ENCODE data around the gene ZNF438. TPM values are rescaled to one million over a fixed set of nuclear protein-coding genes. Genes with fewer than 3 reads are reported as not detected.
"Not testable (repeated sequence)": the region's sequence is repeated elsewhere in the genome, so short reads cannot be mapped to it uniquely, and the experiment has no call there.

ZNF438 gene
- total RNA-seq, 1 donor from 2014 or later: 1.9 TPM

DNA sequence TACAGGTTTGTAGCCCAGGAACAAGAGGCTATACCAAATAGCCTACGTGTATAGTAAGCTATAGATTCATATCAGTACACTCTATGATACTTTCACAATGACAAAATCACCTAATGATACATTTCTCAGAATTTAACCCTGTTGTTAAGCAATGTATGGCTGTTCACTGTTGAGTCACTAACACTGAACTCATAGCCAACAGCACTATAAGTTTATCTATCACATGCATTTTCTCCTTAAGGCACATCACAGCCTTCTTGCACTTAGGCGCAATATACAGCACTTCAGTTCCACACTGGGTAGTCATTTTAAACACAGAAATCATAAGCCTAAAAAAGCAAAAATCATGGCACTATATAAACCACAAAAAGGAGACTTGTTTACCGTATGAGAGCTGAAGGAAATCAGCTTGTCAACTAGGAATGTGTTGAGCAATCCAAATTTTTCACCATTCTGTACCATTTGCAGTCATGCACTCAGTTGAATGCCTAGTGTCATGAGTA lies 45.6 kb downstream of the ZNF438 start:
- peak in 1 of 2 donors; percentile 22 for DNase-seq (ENCODE audit: low read depth in 2 of 2)

DNA sequence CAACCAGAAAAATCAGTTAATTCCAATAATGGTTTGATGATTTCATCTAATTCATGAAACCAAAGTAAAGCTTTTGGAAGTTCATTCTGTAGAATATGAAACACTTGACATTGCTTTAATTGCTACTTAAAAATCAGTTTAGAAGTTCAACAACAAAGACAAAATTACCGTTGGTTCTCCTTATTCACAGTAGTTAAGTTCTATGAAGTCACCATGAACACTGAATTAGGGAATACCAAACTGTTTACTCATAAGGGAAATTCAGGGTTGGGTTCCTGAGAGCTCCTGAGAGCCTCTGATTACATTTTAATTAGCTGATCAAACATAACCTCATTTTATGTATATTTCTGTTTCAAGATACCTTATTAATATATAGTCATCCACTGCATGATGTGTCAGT lies 46.2 kb downstream of the ZNF438 start:
- DNase-seq (ENCODE audit: low read depth in 2 of 2): peak in 1 of 2 donors; percentile 30

DNA sequence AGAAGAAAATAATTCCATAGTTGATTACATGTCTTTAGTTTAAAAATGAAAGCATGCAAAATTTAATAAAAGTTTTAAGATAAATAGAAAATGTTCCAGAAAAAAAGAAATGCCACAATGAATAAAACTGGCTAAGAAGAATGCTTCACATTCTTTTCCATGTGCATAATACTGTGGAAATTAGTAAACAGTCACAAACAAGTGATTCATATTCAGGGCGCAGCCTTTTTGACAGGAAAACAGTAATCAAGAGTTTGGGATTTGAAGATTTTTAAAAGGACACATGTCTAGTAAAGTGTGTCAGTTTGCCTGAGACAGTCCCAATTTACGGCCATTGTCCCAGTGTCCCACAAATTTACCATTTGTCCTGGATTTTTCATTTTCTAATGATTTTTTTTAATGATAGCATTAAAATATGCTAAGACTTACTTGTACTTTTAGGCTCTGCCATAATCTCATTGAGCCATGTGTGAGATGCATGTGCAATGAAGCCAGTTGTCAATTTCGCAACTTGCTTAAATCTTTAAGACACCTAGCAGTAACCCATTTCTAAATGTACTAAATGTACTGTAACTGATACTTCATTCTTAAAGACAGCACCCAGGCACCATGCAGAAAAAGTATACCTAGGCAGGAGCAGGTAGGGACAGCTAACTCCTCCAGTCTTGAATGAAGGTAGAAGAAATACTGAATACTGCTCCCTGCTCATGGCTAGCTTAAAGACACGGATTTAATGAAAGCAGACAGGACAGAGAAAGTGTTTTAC lies 46.9 kb downstream of the ZNF438 start:
- peak in 1 of 2 donors; percentile 65 for DNase-seq (ENCODE audit: low read depth in 2 of 2)

DNA sequence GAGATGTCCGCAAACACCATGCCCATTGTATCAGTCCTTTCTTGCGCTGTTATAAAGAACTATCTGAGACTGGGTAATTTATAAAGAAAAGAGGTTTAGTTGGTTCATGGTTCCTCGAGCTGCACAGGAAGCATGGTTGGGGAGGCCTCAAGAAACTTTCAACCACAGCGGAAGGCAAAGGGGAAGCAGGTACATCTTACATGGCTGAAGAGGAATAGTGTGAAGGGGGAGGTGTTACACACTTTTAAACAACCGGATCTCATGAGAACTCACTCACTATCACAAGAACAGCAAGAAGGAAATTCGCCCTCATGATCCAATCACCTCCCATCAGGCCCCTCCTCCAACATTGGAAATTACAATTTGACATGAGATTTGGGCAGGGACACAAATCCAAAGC lies 48.5 kb downstream of the ZNF438 start:
- not testable (repeated sequence) for DNase-seq (ENCODE audit: low read depth in 2 of 2)

DNA sequence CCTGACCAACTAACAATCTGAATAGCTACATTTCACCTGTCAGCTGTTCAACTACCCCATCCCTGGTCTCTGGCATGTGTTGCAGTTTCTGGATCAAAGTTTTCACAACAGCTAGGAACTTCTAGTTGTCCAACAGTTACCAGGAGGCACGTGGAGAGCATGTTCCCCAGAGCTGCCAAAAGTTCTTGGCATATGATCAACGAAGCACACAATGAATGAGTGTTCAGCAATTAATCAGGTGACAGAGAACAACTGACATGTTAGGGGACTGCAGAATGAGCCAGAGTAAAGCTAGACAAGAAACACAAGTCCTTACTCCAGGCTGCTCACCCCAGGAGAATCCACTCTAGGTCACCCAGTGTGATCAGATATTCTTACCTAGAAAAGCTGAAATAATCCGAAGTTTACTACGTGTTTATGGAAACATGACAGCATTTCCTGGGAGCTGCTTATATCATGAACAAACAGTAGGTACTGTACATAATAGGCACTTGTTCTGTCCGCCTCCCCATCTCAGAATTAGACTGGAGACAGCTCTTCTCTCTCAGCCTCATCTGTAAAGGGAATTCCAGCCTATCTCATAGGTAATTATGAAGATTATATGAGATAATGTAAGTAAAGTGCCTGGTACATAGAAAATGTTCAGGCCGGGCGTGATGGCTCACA lies 50.6 kb downstream of the ZNF438 start:
- peak; percentile 94 to 96 for DNase-seq (ENCODE audit: low read depth in 2 of 2)

DNA sequence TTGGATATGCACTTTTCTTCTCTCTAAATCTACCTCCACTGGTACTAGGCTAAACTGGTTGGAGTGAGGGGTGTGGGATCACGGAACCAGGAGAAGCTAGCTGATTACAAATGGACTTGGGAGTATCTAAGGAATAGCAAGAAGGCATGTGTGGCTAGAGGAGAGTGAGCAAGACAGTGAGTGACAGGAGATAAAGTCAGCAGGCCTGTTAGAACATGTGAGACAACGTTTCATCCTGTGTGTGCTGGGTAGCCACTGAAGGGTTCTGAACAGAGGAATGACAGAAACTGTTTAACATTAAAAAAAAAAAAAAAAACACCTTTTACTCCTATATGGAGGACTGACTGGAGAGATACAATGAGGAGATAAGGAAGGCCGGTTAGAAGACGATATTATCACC lies 51.7 kb downstream of the ZNF438 start:
- DNase-seq (ENCODE audit: low read depth in 2 of 2): no peak

DNA sequence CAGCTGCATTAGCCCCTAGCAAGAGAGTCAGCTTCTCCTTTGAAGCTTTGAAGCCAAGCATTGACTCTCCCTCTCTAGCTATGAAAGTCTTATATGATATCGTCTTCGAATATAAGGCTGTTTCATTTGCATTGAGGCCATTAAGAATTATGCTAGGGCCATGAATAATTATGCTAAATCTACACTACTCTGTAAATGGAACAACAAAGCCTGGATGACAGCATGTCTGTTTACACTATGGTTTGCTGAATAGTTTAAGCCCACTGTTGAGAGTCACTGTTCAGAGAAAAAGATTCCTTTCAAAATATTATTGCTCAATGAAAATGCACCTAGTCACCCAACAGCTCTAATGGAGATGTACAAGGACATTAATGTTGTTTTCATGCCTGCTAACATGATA lies 52.8 kb downstream of the ZNF438 start:
- no peak for DNase-seq (ENCODE audit: low read depth in 2 of 2)

DNA sequence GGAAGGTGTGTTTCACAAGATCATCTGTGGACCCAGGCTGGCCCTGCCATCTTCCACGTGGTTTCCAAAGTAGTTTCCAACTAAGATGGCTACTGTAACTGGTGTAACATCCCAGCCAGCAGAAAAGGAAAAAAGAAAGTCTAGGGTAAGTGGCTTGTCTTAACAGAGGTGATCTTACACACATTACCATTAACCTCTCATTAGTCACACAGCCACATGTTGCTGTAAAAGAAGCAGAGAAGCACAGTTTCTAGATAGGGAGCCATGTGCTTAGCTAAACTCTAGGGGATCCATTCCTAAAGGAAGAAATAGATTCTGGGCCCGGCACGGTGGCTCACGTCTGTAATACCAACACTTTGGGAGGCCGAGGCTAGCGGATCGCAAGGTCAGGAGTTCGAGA lies 54.3 kb downstream of the ZNF438 start:
- DNase-seq (ENCODE audit: low read depth in 2 of 2): no peak

DNA sequence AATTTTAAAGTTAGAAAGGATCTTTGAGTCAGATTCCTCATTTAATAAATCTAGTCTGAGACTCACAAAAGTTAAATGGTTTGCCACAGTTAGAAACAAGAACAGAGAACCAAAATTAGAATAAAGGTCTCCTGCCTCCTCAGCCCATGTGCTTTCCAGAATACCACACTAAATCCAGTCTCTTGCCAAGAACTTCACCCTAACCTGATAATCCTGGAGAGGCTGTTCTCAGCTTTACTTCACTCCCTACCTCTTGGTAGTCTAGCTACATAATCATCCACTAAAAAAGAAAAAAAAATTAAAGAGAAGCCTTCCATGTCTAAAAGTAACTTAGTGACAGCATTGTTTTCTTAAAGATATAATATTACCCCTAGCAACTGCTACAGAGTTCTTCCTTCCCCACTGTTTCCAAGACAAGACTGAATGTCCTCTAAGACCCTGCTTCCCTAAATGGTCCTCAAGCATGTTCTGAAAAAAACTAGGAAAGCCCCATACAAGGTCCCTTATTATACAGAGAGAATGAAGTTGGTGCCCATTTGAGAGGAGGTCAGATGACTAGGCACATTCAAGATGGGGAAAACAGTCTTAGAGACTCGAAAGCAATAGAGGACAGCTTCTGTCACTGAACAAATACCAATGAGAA lies 56.8 kb downstream of the ZNF438 start:
- DNase-seq (ENCODE audit: low read depth in 2 of 2): peak in 1 of 2 donors; percentile 7

DNA sequence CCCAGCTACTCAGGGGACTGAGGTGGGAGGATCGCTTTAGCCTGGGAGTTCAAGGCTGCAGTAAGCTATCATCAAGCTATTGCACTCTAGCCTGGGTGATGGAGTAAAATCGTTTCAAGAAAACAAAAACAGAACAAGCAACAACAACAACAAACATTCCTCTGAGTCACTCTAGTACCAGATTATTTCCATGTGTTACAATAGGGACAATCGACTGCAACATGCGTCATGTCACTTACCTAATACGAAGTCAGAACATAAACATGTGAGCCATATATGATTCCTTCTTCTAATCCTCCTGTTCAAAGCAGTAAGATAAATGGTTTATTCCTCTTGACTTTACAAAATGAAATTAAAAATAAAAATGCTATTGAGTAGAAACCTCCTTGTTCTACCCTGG lies 57.3 kb downstream of the ZNF438 start:
- no peak for DNase-seq (ENCODE audit: low read depth in 2 of 2)

DNA sequence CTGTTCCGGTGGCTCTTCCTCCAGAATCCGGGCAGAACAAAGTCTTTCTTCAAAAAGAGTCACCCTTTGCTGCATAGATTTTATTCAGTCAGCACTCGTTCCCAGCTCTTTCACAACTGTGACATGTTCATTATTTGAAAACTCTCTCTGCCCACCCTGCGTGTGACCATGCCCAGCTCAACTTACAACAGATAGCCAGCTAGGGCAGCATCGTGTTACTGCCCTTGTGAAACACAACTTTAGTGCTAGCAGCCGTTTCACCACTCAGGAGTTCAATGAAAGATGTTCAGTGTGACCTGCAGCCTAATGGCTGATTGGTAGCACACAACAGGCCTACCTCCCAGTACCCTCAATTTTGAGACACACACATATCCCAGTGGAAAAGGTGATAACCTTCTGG lies 57.9 kb downstream of the ZNF438 start:
- no peak for DNase-seq (ENCODE audit: low read depth in 2 of 2)

DNA sequence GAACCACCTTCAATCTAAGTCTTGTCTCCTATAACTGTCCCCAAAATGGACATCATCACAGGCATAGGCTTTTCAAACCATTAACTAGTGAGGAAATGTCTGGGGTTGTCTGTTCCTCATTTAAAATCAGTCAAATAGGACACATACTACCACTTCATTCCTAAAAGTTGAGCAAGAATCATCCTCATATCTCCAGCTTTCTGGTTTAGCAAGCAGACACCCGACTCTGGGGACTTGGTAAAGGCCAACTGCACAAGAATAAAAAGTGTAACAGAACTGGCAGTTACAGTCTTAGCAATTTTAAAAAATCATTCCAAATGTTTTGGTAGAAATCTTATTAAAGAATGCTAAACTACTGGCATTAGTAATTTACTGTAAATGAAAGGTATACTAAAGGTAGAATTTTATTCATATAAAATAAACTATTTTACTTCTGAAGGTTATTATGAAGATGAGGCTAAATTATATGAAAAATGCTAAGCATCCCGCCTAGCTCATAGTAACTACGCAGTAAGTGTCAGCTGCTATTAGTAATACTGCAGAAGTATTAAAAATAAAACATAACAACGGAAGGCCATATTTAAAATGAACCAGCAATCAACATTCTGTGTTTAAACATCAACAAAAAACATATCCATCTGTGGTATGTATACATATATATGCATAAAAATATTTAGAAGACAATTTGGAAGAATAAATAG lies 60.8 kb downstream of the ZNF438 start:
- DNase-seq (ENCODE audit: low read depth in 2 of 2): no peak

DNA sequence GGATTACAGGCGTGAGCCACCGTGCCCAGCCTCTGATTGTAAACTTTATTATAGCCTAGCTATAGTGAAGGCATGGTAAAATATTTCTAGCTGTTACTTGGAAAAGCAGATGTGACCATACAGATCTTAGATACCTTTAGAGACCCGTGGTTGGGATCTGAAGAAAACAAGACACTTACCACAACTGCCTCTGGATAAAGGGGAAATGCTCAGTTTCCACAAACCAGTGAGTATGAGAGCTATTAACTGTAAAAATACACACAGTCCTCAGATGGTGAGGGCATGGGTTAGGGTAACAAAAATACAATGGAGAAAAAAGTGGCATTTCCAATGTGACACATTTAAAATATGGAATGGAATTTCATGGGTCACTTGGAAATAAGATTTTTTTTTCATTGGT lies 63.0 kb downstream of the ZNF438 start:
- no peak for DNase-seq (ENCODE audit: low read depth in 2 of 2)

DNA sequence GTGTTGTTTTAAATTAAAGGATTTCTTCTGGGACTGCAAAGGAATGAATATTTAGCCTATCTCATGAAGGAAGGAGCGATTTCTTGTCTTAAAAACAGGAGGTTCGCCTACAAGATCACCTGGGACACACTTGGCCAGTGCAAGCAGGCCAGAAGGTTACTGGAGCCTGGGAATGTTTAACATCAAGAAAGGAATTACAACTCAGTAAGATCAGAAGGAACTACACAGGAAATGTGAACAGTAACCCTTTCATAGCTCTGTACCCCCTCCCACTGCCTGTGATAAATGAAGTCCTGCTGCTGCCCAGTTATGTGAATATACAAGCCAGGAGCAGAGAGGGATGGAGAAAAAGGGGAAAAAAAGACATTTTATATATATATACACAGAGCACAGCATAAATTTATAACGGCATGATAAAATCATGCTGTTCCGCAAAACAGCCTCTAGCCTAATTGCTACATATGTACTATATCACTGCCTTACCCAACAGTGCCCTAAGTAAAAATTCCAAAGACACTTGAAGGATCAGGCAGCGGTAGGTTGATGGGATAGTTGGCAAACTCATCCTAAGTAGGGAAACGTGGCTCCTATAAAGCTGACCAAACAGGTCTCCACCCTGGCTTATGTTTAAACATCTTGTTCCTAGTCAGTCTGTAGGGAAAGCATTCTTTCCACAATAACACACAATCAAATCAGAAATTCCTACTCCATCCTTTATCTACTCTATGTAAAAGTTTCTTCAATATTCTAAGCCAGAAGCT lies 63.8 kb downstream of the ZNF438 start:
- peak in 1 of 2 donors; percentile 40 for DNase-seq (ENCODE audit: low read depth in 2 of 2)

DNA sequence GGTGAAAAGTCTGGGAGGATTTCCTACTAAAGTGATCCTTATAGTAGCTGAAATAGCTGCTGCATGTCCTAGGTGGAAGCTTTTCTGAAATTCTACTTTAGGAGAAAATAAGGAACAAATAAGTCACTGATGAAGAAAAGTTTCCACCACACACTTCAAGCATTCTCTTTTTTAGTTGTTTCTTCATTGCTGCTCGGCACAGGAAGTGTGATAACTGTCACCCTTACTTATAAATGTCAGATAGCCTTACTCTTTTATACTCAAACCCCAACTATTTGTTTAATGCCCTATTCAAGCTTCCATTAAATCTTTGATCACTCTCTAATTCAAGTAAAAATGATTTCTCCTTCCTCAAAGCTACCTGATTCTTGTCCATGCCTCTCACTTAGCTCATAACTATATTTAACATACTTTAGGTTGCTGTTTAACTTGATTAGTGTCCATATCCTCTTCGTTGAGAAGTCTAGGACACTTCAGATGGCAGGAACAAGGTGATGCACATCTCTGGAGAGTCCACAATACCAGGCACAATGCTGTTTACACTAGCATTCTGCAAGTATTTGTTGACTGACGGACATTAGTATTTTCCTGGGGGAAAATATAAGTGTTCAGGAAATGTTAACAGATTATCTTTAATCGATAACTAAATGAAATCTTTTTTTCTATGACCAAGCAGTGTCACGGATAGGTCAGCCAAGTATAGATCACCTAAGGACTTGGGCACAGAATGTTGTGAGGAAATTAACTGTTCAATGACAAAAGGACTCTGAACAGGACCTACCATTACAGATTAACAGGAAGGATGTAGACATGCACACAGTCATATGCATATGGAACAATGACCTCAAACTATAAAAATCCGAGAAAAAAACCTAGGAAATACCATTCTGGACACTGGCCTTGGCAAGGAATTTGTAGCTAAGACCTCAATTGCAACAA lies 67.4 kb downstream of the ZNF438 start:
- DNase-seq (ENCODE audit: low read depth in 2 of 2): peak; percentile 27 to 64

DNA sequence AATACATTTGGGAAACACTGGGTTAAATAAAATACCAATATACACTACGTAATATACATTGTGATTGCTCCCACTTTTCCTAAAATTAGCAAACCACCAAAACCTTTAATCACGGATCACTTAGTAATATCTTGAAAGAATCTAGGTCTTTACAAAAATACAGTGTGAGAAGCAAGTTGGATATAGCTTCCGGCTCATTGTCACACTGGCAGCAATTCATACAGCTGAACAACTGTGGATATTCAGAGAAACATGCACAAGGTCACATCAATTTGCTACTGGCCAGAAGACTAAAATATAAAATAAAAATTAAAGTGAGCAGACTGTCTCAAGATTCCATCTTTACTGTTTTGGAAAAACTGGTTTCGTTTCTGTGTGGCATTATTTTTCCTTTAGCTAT lies 69.1 kb downstream of the ZNF438 start:
- no peak for DNase-seq (ENCODE audit: low read depth in 2 of 2)

DNA sequence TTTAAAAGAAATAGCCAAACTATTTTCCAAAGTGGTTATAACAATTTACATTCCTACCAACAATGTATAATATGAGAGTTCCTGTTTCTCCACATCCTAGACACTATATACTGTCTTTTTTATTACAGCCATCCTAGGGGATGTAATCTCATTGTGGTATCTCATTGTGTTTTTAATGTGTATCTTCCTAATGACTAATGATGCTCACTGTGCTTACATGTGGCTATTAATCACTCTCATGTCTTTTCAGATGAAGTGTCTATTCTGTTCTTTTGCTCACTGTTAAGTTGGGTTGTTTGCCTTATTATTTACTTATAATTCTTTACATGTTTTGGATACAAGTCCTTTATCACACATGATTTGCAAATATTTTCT lies 71.8 kb downstream of the ZNF438 start:
- DNase-seq (ENCODE audit: low read depth in 2 of 2): no peak

DNA sequence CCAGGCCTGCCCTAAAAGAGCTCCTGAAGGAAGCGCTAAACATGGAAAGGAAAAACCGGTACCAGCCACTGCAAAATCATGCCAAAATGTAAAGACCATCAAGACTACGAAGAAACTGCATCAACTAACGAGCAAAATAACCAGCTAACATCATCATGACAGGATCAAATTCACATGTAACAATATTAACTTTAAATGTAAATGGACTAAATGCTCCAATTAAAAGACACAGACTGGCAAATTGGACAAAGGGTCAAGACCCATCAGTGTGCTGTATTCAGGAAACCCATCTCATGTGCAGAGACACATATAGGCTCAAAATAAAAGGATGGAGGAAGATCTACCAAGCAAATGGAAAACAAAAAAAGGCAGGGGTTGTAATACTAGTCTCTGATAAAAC lies 82.4 kb downstream of the ZNF438 start:
- DNase-seq (ENCODE audit: low read depth in 2 of 2): not testable (repeated sequence)

DNA sequence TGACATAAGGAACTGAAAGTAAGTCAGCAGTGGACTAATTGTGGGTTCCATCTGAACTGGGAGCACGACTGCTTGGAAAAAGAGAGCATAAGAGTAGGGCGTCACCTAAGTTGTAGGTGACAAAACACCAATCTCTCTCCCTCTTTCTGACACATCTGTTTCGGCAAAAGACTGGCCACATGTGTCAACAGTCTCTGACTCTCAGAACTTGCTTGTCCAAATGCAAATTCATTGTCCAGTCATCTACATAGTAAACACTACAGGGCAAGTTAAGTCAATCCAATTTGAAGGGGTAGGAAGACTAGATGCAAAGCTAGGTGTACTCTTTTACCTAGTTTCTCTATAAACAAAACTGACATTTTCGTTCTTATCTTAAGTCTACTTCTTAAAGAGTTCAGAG lies 87.7 kb downstream of the ZNF438 start:
- DNase-seq (ENCODE audit: low read depth in 2 of 2): no peak

DNA sequence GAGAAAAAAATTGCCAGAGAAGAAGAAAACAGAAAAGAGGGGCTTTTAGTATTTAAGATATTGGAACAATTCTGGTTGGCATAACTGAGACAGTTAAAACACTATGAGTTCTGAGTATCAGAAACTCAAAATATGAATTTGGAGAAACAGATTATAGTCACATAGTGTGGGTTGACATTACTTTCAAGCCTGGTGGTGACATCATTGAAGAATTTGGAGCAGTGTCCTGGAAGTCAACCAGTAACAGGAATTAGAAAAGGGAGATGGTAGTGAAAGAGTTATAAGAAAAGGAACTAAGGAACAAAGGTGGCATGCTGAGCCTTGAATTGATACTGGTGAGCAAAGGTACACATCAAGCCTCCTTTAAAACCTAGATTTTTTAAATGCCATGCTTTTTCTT lies 88.2 kb downstream of the ZNF438 start:
- no peak for DNase-seq (ENCODE audit: low read depth in 2 of 2)
